A549 (cell line): Measurements from ENCODE around the gene ACTR3. TPM values are rescaled to one million over a fixed set of nuclear protein-coding genes. Genes with fewer than 3 reads are reported as not detected.

Experiments
- ATAC-seq, 2 experiments: fragments of 200-7000 bp in 1 of 2; fragments of >200 bp in 1 of 2; cut with Nextera tagmentation in 1 of 2; cut with Tn5 transposase in 1 of 2; 3 replicates each; pipeline versions ENCODE4 v1.8.0 to v1.9.1; 2018 to 2020; ENCODE audit warnings: mild to moderate bottlenecking in 1 of 2, moderate library complexity in 1 of 2
- CTCF ChIA-PET: fragments of 300-600 bp; sonication (Branson Sonifier 250); formaldehyde crosslinking; extraction: SDS; loops from one replicate; lab custom pipeline; 2021; ENCODE audit warnings: antibody characterized with exemption, inconsistent platforms; lab: Yijun Ruan, JAX
- POLR2A ChIA-PET: fragments of 350-600 bp; formaldehyde crosslinking; extraction: SDS; loops from one replicate; lab custom pipeline; 2021; ENCODE audit warnings: antibody characterized with exemption, inconsistent platforms; lab: Yijun Ruan, JAX
- DNase-seq, 2 experiments: peaks; one replicate each; pipeline versions ENCODE4 v3.0.0 to v3.0.0-alpha.2; 2011 to 2016; ENCODE audit warnings: low read depth in 1 of 2, low spot score in 1 of 2
- FAIRE-seq: peaks from 2 replicates; lab custom pipeline; 2011; peaks lifted over from hg19 to GRCh38; lab: Jason Lieb, UNC
- H3K27ac ChIP-seq, 2 experiments: fragments of >200 bp; sonication (Bioruptor Twin); formaldehyde crosslinking; 3 replicates each; pipeline ENCODE4 v1.5.1; 2016 to 2017
- H3K4me1 ChIP-seq: fragments of >200 bp; sonication (Bioruptor Twin); formaldehyde crosslinking; 3 replicates; pipeline ENCODE4 v1.6.1; 2016
- H3K4me2 ChIP-seq: fragments of >200 bp; sonication (Bioruptor Twin); formaldehyde crosslinking; 3 replicates; pipeline ENCODE4 v1.6.1; 2016
- H3K4me3 ChIP-seq: fragments of >200 bp; sonication (Bioruptor Twin); formaldehyde crosslinking; 3 replicates; pipeline ENCODE4 v1.5.1; 2016
- H3K9me3 ChIP-seq: fragments of >200 bp; sonication (Bioruptor Twin); formaldehyde crosslinking; 3 replicates; pipeline ENCODE4 v1.6.1; 2016
- CBX8 ChIP-seq: fragments of 200-600 bp; sonication (generic); IDR thresholded peaks from 2 replicates; pipeline ENCODE4 v1.6.1; 2016
- CTCF ChIP-seq: fragments of >200 bp; sonication (Bioruptor Twin); formaldehyde crosslinking; IDR thresholded peaks from 3 replicates; pipeline ENCODE4 v1.5.1; 2016
- ELK1 ChIP-seq: fragments of 150-350 bp; IDR thresholded peaks from 2 replicates; pipeline ENCODE4 v1.6.1; 2014; ENCODE audit warnings: low read depth, mild to moderate bottlenecking, low read length
- FOSB ChIP-seq: fragments of 250-450 bp; sonication (Bioruptor Pico); IDR thresholded peaks from 2 replicates; pipeline ENCODE4 v1.5.0; 2020; ENCODE audit warnings: mild to moderate bottlenecking, moderate library complexity
- FOSL2 ChIP-seq, 2 experiments: fragments of 450-650 bp in 1 of 2; fragments of >200 bp in 1 of 2; sonication (Bioruptor Twin) in 1 of 2; formaldehyde crosslinking; IDR thresholded peaks; 2 replicates each; pipeline versions ENCODE4 v1.5.0 to v1.6.1; 2016 to 2020; ENCODE audit warnings: mild to moderate bottlenecking in 1 of 2, moderate library complexity in 1 of 2
- HES2 ChIP-seq: fragments of >200 bp; sonication (Bioruptor Twin); formaldehyde crosslinking; IDR thresholded peaks from 2 replicates; pipeline ENCODE4 v1.6.1; 2016
- JUNB ChIP-seq: fragments of >200 bp; sonication (Bioruptor Twin); formaldehyde crosslinking; IDR thresholded peaks from 2 replicates; pipeline ENCODE4 v1.6.1; 2016
- KDM1A ChIP-seq: fragments of 200-600 bp; sonication (generic); IDR thresholded peaks from 2 replicates; pipeline ENCODE4 v1.6.1; 2016; ENCODE audit warnings: low read depth, mild to moderate bottlenecking
- MAFK ChIP-seq: fragments of 450-650 bp; IDR thresholded peaks from 2 replicates; pipeline ENCODE4 v1.6.1; 2014; ENCODE audit not compliant: partially characterized antibody
- MAX ChIP-seq: IDR thresholded peaks from 2 replicates; pipeline ENCODE4 v1.6.1; 2012
- MYC ChIP-seq: IDR thresholded peaks from 2 replicates; pipeline ENCODE4 v1.6.1; 2012; ENCODE audit warnings: mild to moderate bottlenecking, inconsistent platforms, low read length, improper control_type of control experiment, borderline replicate concordance
- NR3C1 ChIP-seq: fragments of >200 bp; sonication (Bioruptor Twin); formaldehyde crosslinking; IDR thresholded peaks from 3 replicates; pipeline ENCODE4 v1.6.1; 2017
- PHF8 ChIP-seq: fragments of 200-600 bp; sonication (generic); IDR thresholded peaks from 2 replicates; pipeline ENCODE4 v1.6.1; 2016; ENCODE audit warnings: low read depth, mild to moderate bottlenecking, antibody characterized with exemption, moderate library complexity, borderline replicate concordance
- POLR2A ChIP-seq: IDR thresholded peaks from 2 replicates; pipeline ENCODE4 v1.6.1; 2012; ENCODE audit warnings: mild to moderate bottlenecking, low read length
- POLR2AphosphoS2 ChIP-seq: conservative IDR thresholded peaks from 2 replicates; pipeline ENCODE4 v1.6.1; 2012; ENCODE audit warnings: low read length, improper control_type of control experiment, inconsistent platforms
- RARB ChIP-seq: fragments of 250-450 bp; sonication (Bioruptor Pico); IDR thresholded peaks from 2 replicates; pipeline ENCODE4 v1.8.0; 2021; ENCODE audit warnings: mild to moderate bottlenecking, moderate library complexity
- SREBF2 ChIP-seq: fragments of 450-650 bp; IDR thresholded peaks from 2 replicates; pipeline ENCODE4 v1.6.1; 2014; ENCODE audit warnings: mild to moderate bottlenecking, moderate library complexity
- ZC3H11A ChIP-seq: fragments of 450-650 bp; IDR thresholded peaks from 2 replicates; pipeline ENCODE4 v1.6.1; 2014; ENCODE audit warnings: antibody characterized with exemption, mild to moderate bottlenecking
- ZFP36 ChIP-seq: fragments of 450-650 bp; IDR thresholded peaks from 2 replicates; pipeline ENCODE4 v1.6.1; 2014; ENCODE audit warnings: borderline replicate concordance; ENCODE audit not compliant: partially characterized antibody
- WGBS: methylation state at CpG from one replicate; pipeline ENCODE4 v1.1.6; 2017; ENCODE audit errors: missing lambda C conversion rate; 5-methylcytosine and 5-hydroxymethylcytosine counted together
- polyA plus RNA-seq, 4 experiments: library from polyadenylated mRNA; depleted of rRNA in 3 of 4; stranded (reverse); fragments of >200 nt; fragmentation: RNase III in 1 of 4; extraction: RNeasy Plus Mini Kit Qiagen cat#74134 plus additional on column Dnase treatment in 1 of 4; gene quantifications; 2 replicates in 3 of 4; 3 replicates in 1 of 4; pipeline ENCODE4 v1.2.3, GENCODE V29; 2011 to 2017
- TF ChIP-seq, protein P1 (sequence below): fragments of >200 bp; sonication (Bioruptor Twin); formaldehyde crosslinking; IDR thresholded peaks from 3 replicates; pipeline ENCODE4 v1.6.1; 2016
- TF ChIP-seq, protein P2 (sequence below): IDR thresholded peaks from 2 replicates; pipeline ENCODE4 v1.6.1; 2012

ACTR3 gene
- polyA plus RNA-seq, 2 of the 4 experiments (the other 2 are of a cell fraction): 359 to 412 TPM

DNA sequence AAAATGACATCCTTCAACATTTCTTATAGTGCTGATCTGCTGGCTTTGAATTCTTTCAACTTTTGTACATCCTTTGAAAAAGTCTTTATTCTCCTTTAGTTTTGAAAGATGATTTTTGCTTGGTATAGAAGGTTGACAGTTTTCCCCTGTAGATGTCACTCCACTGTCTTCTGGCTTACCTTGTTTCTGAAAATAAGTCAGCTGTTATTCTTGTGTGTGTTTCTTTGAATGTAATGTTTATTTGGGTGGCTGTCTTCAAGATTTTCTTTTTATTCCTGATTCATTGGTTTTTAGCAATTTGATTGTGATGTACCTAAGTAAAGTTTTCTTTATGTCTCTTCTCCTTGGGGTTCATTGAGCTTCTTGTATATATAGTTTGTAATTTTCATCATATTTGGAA, 47.6 kb downstream of the ACTR3 start:
- POLR2A ChIA-PET: interaction anchor here (1.0 kb wide), 1 partner anchor 23 kb away, joined by 3 read pairs; no protein-coding TSS in a partner anchor
- ATAC-seq (no peak), DNase-seq (no peak), FAIRE-seq (no peak)
- Histone ChIP-seq H3K27ac (no peak overlapping the region), H3K4me3 (no peak overlapping the region), H3K4me2 (no peak overlapping the region), H3K9me3 (peaks cover 20% of the 10 kb centered on the region), H3K4me1 (no peaks in the 10 kb centered on the region)
- CTCF ChIA-PET: interaction anchor here (1.1 kb wide), 1 partner anchor 9 kb away, joined by 3 read pairs; no protein-coding TSS in a partner anchor
- TF ChIP-seq POLR2AphosphoS2: no peak
- no peak for TF ChIP-seq MAX
- TF ChIP-seq FOSB: no peak
- no peak for TF ChIP-seq RARB (CRISPR knock-in tag)
- no peak for TF ChIP-seq NR3C1
- TF ChIP-seq SREBF2: no peak
- TF ChIP-seq MAFK: no peak
- TF ChIP-seq FOSL2 (IDR thresholded peaks at IDR 0.05): no peak
- TF ChIP-seq FOSL2 (CRISPR knock-in tag; IDR thresholded peaks at IDR 0.05): no peak
- no peak for TF ChIP-seq KDM1A
- no peak for TF ChIP-seq ELK1
- no peak for TF ChIP-seq ZFP36
- no peak for TF ChIP-seq HES2
- no peak for TF ChIP-seq JUNB
- TF ChIP-seq, protein P1, sequence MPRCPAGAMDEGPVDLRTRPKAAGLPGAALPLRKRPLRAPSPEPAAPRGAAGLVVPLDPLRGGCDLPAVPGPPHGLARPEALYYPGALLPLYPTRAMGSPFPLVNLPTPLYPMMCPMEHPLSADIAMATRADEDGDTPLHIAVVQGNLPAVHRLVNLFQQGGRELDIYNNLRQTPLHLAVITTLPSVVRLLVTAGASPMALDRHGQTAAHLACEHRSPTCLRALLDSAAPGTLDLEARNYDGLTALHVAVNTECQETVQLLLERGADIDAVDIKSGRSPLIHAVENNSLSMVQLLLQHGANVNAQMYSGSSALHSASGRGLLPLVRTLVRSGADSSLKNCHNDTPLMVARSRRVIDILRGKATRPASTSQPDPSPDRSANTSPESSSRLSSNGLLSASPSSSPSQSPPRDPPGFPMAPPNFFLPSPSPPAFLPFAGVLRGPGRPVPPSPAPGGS: no peak
- no peak for TF ChIP-seq POLR2A
- no peak for TF ChIP-seq PHF8

GRCh38 chr2:113940891-113941290, 51.0 kb downstream of the ACTR3 start:
- Histone ChIP-seq H3K4me1 (no peaks in the 10 kb centered on the region), H3K4me3 (no peak overlapping the region), H3K27ac (no peak overlapping the region), H3K9me3 (peaks cover 20% of the 10 kb centered on the region), H3K4me2 (no peak overlapping the region)
- CTCF ChIA-PET: no interaction called here
- DNase-seq (no peak), ATAC-seq (no peak), FAIRE-seq (no peak)
- TF ChIP-seq, protein P2, sequence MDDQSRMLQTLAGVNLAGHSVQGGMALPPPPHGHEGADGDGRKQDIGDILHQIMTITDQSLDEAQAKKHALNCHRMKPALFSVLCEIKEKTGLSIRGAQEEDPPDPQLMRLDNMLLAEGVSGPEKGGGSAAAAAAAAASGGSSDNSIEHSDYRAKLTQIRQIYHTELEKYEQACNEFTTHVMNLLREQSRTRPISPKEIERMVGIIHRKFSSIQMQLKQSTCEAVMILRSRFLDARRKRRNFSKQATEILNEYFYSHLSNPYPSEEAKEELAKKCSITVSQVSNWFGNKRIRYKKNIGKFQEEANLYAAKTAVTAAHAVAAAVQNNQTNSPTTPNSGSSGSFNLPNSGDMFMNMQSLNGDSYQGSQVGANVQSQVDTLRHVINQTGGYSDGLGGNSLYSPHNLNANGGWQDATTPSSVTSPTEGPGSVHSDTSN: no peak
- no peak for TF ChIP-seq ZC3H11A
- no peak for TF ChIP-seq CTCF
- TF ChIP-seq MYC: no peak
- no peak for TF ChIP-seq CBX8
- TF ChIP-seq FOSB: no peak
- TF ChIP-seq, protein P1: no peak
- WGBS: 94% methylated on average over 5 of the region's 5 CpGs
- POLR2A ChIA-PET: no interaction called here
